A549 (cell line): ENCODE measurements around the gene FAM227B. TPM values are rescaled to one million over a fixed set of nuclear protein-coding genes. Genes with fewer than 3 reads are reported as not detected.

Experiments used
- ATAC-seq, 2 experiments: fragments of 200-7000 bp in 1 of 2; fragments of >200 bp in 1 of 2; cut with Nextera tagmentation in 1 of 2; cut with Tn5 transposase in 1 of 2; 3 replicates each; pipeline versions ENCODE4 v1.8.0 to v1.9.1; 2018 to 2020; ENCODE audit warnings: mild to moderate bottlenecking in 1 of 2, moderate library complexity in 1 of 2
- CTCF ChIA-PET: fragments of 300-600 bp; sonication (Branson Sonifier 250); formaldehyde crosslinking; extraction: SDS; loops from one replicate; lab custom pipeline; 2021; ENCODE audit warnings: antibody characterized with exemption, inconsistent platforms; lab: Yijun Ruan, JAX
- POLR2A ChIA-PET: fragments of 350-600 bp; formaldehyde crosslinking; extraction: SDS; loops from one replicate; lab custom pipeline; 2021; ENCODE audit warnings: antibody characterized with exemption, inconsistent platforms; lab: Yijun Ruan, JAX
- DNase-seq, 2 experiments: peaks; one replicate each; pipeline versions ENCODE4 v3.0.0 to v3.0.0-alpha.2; 2011 to 2016; ENCODE audit warnings: low read depth in 1 of 2, low spot score in 1 of 2
- FAIRE-seq: peaks from 2 replicates; lab custom pipeline; 2011; peaks lifted over from hg19 to GRCh38; lab: Jason Lieb, UNC
- H3K27ac ChIP-seq, 2 experiments: fragments of >200 bp; sonication (Bioruptor Twin); formaldehyde crosslinking; 3 replicates each; pipeline ENCODE4 v1.5.1; 2016 to 2017
- H3K4me1 ChIP-seq: fragments of >200 bp; sonication (Bioruptor Twin); formaldehyde crosslinking; 3 replicates; pipeline ENCODE4 v1.6.1; 2016
- H3K4me2 ChIP-seq: fragments of >200 bp; sonication (Bioruptor Twin); formaldehyde crosslinking; 3 replicates; pipeline ENCODE4 v1.6.1; 2016
- H3K4me3 ChIP-seq: fragments of >200 bp; sonication (Bioruptor Twin); formaldehyde crosslinking; 3 replicates; pipeline ENCODE4 v1.5.1; 2016
- H3K9me3 ChIP-seq: fragments of >200 bp; sonication (Bioruptor Twin); formaldehyde crosslinking; 3 replicates; pipeline ENCODE4 v1.6.1; 2016
- CEBPB ChIP-seq, 2 experiments: fragments of >200 bp in 1 of 2; sonication (Bioruptor Twin) in 1 of 2; formaldehyde crosslinking in 1 of 2; IDR thresholded peaks; 2 replicates each; pipeline ENCODE4 v1.6.1; 2012 to 2016
- CHD4 ChIP-seq: fragments of 200-600 bp; sonication (generic); IDR thresholded peaks from 2 replicates; pipeline ENCODE4 v1.6.1; 2016; ENCODE audit warnings: antibody characterized with exemption, mild to moderate bottlenecking, borderline replicate concordance
- ESRRA ChIP-seq: fragments of 150-350 bp; IDR thresholded peaks from 2 replicates; pipeline ENCODE4 v1.6.1; 2014; ENCODE audit warnings: mild to moderate bottlenecking, low read length, borderline replicate concordance
- FOSL2 ChIP-seq, 2 experiments: fragments of 450-650 bp in 1 of 2; fragments of >200 bp in 1 of 2; sonication (Bioruptor Twin) in 1 of 2; formaldehyde crosslinking; IDR thresholded peaks; 2 replicates each; pipeline versions ENCODE4 v1.5.0 to v1.6.1; 2016 to 2020; ENCODE audit warnings: mild to moderate bottlenecking in 1 of 2, moderate library complexity in 1 of 2
- GATA3 ChIP-seq: IDR thresholded peaks from 2 replicates; pipeline ENCODE4 v1.6.1; 2012; ENCODE audit warnings: borderline replicate concordance
- HEYL ChIP-seq: fragments of 250-450 bp; sonication (Bioruptor Pico); IDR thresholded peaks from 2 replicates; pipeline ENCODE4 v1.8.0; 2021; ENCODE audit warnings: mild to moderate bottlenecking, moderate library complexity
- HOXB13 ChIP-seq: fragments of 250-450 bp; sonication (Bioruptor Pico); IDR thresholded peaks from 2 replicates; pipeline ENCODE4 v1.5.0; 2020; ENCODE audit warnings: low read depth, mild to moderate bottlenecking, moderate library complexity
- JUN ChIP-seq, 2 experiments: fragments of >200 bp; sonication (Bioruptor Twin); formaldehyde crosslinking; IDR thresholded peaks; 2 replicates in 1 of 2; 3 replicates in 1 of 2; pipeline ENCODE4 v1.6.1; 2016 to 2017
- JUNB ChIP-seq: fragments of >200 bp; sonication (Bioruptor Twin); formaldehyde crosslinking; IDR thresholded peaks from 2 replicates; pipeline ENCODE4 v1.6.1; 2016
- KDM1A ChIP-seq: fragments of 200-600 bp; sonication (generic); IDR thresholded peaks from 2 replicates; pipeline ENCODE4 v1.6.1; 2016; ENCODE audit warnings: low read depth, mild to moderate bottlenecking
- MYC ChIP-seq: IDR thresholded peaks from 2 replicates; pipeline ENCODE4 v1.6.1; 2012; ENCODE audit warnings: mild to moderate bottlenecking, inconsistent platforms, low read length, improper control_type of control experiment, borderline replicate concordance
- NPAS2 ChIP-seq: fragments of 250-450 bp; sonication (Bioruptor Pico); IDR thresholded peaks from 2 replicates; pipeline ENCODE4 v1.8.0; 2022; ENCODE audit warnings: mild to moderate bottlenecking, moderate library complexity, borderline replicate concordance
- POLR2AphosphoS2 ChIP-seq: conservative IDR thresholded peaks from 2 replicates; pipeline ENCODE4 v1.6.1; 2012; ENCODE audit warnings: low read length, improper control_type of control experiment, inconsistent platforms
- RCOR1 ChIP-seq: fragments of 150-350 bp; IDR thresholded peaks from 2 replicates; pipeline ENCODE4 v1.6.1; 2014; ENCODE audit warnings: antibody characterized with exemption, low read length, low read depth
- RNF2 ChIP-seq: fragments of 200-600 bp; sonication (generic); IDR thresholded peaks from 2 replicates; pipeline ENCODE4 v1.6.1; 2016; ENCODE audit warnings: low read depth, mild to moderate bottlenecking, antibody characterized with exemption, moderate library complexity, borderline replicate concordance
- SREBF2 ChIP-seq: fragments of 450-650 bp; IDR thresholded peaks from 2 replicates; pipeline ENCODE4 v1.6.1; 2014; ENCODE audit warnings: mild to moderate bottlenecking, moderate library complexity
- TP53 ChIP-seq: fragments of 250-450 bp; sonication (Bioruptor Pico); IDR thresholded peaks from 2 replicates; pipeline ENCODE4 v1.5.0; 2021; ENCODE audit warnings: mild to moderate bottlenecking, moderate library complexity
- ZSCAN20 ChIP-seq: fragments of 250-450 bp; sonication (Bioruptor Pico); IDR thresholded peaks from 2 replicates; pipeline ENCODE4 v1.8.0; 2022; ENCODE audit warnings: mild to moderate bottlenecking, moderate library complexity
- WGBS: methylation state at CpG from one replicate; pipeline ENCODE4 v1.1.6; 2017; ENCODE audit errors: missing lambda C conversion rate; 5-methylcytosine and 5-hydroxymethylcytosine counted together
- polyA plus RNA-seq, 4 experiments: library from polyadenylated mRNA; depleted of rRNA in 3 of 4; stranded (reverse); fragments of >200 nt; fragmentation: RNase III in 1 of 4; extraction: RNeasy Plus Mini Kit Qiagen cat#74134 plus additional on column Dnase treatment in 1 of 4; gene quantifications; 2 replicates in 3 of 4; 3 replicates in 1 of 4; pipeline ENCODE4 v1.2.3, GENCODE V29; 2011 to 2017
- TF ChIP-seq, protein P1 (sequence below): fragments of 200-600 bp; sonication (generic); IDR thresholded peaks from 2 replicates; pipeline ENCODE4 v1.6.1; 2016; ENCODE audit warnings: antibody characterized with exemption, mild to moderate bottlenecking, moderate library complexity
- TF ChIP-seq, protein P2 (sequence below): fragments of >200 bp; sonication (Bioruptor Twin); formaldehyde crosslinking; IDR thresholded peaks from 3 replicates; pipeline ENCODE4 v1.6.1; 2016
- TF ChIP-seq, protein P3 (sequence below): fragments of >200 bp; sonication (Bioruptor Twin); formaldehyde crosslinking; IDR thresholded peaks from 3 replicates; pipeline ENCODE4 v1.5.1; 2016
- TF ChIP-seq, protein P4 (sequence below): fragments of 450-650 bp; IDR thresholded peaks from 2 replicates; pipeline ENCODE4 v1.6.1; 2014; ENCODE audit warnings: antibody characterized with exemption

The FAM227B gene
- polyA plus RNA-seq, 2 of the 4 experiments (the other 2 are of a cell fraction): 1.9 to 3.7 TPM

DNA sequence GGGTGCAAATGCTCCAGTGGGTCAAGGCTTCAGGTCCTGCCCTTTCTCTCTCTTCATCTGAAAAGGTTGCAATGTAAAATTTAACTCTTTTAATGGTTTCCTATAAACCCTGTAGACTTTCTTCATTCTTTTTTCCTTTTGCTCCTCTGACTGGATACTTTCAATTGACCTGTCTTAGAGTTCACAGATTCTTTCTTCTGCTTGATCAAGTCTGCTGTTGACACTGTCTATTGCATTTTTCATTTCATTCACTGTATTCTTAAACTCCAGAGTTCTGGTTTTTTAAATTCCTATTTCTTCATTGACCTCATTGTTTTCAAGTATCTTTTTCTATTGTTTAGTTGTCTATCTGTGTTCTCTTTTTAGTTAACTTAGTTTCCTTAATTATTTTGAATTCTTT is 82.1 kb downstream of the FAM227B start (continued):
- TF ChIP-seq, protein P1, sequence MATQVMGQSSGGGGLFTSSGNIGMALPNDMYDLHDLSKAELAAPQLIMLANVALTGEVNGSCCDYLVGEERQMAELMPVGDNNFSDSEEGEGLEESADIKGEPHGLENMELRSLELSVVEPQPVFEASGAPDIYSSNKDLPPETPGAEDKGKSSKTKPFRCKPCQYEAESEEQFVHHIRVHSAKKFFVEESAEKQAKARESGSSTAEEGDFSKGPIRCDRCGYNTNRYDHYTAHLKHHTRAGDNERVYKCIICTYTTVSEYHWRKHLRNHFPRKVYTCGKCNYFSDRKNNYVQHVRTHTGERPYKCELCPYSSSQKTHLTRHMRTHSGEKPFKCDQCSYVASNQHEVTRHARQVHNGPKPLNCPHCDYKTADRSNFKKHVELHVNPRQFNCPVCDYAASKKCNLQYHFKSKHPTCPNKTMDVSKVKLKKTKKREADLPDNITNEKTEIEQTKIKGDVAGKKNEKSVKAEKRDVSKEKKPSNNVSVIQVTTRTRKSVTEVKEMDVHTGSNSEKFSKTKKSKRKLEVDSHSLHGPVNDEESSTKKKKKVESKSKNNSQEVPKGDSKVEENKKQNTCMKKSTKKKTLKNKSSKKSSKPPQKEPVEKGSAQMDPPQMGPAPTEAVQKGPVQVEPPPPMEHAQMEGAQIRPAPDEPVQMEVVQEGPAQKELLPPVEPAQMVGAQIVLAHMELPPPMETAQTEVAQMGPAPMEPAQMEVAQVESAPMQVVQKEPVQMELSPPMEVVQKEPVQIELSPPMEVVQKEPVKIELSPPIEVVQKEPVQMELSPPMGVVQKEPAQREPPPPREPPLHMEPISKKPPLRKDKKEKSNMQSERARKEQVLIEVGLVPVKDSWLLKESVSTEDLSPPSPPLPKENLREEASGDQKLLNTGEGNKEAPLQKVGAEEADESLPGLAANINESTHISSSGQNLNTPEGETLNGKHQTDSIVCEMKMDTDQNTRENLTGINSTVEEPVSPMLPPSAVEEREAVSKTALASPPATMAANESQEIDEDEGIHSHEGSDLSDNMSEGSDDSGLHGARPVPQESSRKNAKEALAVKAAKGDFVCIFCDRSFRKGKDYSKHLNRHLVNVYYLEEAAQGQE: no peak
- TF ChIP-seq ZSCAN20 (CRISPR knock-in tag): no peak
- TF ChIP-seq CEBPB (IDR thresholded peaks at IDR 0.05): no peak
- no peak for TF ChIP-seq POLR2AphosphoS2
- no peak for TF ChIP-seq RCOR1
- TF ChIP-seq, protein P2, sequence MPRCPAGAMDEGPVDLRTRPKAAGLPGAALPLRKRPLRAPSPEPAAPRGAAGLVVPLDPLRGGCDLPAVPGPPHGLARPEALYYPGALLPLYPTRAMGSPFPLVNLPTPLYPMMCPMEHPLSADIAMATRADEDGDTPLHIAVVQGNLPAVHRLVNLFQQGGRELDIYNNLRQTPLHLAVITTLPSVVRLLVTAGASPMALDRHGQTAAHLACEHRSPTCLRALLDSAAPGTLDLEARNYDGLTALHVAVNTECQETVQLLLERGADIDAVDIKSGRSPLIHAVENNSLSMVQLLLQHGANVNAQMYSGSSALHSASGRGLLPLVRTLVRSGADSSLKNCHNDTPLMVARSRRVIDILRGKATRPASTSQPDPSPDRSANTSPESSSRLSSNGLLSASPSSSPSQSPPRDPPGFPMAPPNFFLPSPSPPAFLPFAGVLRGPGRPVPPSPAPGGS: no peak

DNA sequence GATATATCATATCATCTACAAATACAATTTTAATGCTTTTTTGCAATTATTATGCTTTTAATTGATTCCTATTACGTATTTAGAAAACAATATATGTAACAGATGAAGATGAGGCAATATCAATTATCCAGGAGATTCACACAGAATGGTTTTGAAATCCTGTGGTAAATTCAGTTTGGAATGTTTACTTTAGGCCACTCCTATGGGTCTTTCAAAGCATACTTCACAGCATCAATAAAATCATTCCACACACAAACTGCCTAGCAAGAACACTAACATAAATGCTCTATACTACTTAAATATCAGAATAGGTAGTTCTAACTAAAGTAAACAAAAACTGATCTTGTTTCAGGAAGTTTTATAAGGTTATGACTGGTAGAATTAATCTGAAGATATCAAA is 90.5 kb downstream of the FAM227B start:
- Histone ChIP-seq H3K4me2 (0 out of 3 replicates have a peak overlapping the region, but pooled peaks have one; percentile 14), H3K9me3 (no peaks in the 10 kb centered on the region), H3K4me3 (no peak overlapping the region), H3K4me1 (no peaks in the 10 kb centered on the region), H3K27ac (no peak overlapping the region)
- peak in 1 of 2 experiments; percentile 36 for DNase-seq
- no peak for ATAC-seq
- TF ChIP-seq KDM1A: no peak
- no peak for TF ChIP-seq JUNB
- no peak for TF ChIP-seq HOXB13 (CRISPR knock-in tag)
- no peak for TF ChIP-seq JUN (IDR thresholded peaks at IDR 0.05)
- TF ChIP-seq HEYL (CRISPR knock-in tag): no peak
- TF ChIP-seq ESRRA: no peak
- no peak for TF ChIP-seq POLR2AphosphoS2
- no peak for TF ChIP-seq NPAS2 (CRISPR knock-in tag)
- no peak for TF ChIP-seq SREBF2
- no peak for TF ChIP-seq TP53
- no peak for TF ChIP-seq MYC
- no peak for TF ChIP-seq GATA3
- TF ChIP-seq, protein P3, sequence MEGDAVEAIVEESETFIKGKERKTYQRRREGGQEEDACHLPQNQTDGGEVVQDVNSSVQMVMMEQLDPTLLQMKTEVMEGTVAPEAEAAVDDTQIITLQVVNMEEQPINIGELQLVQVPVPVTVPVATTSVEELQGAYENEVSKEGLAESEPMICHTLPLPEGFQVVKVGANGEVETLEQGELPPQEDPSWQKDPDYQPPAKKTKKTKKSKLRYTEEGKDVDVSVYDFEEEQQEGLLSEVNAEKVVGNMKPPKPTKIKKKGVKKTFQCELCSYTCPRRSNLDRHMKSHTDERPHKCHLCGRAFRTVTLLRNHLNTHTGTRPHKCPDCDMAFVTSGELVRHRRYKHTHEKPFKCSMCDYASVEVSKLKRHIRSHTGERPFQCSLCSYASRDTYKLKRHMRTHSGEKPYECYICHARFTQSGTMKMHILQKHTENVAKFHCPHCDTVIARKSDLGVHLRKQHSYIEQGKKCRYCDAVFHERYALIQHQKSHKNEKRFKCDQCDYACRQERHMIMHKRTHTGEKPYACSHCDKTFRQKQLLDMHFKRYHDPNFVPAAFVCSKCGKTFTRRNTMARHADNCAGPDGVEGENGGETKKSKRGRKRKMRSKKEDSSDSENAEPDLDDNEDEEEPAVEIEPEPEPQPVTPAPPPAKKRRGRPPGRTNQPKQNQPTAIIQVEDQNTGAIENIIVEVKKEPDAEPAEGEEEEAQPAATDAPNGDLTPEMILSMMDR: no peak
- no peak for TF ChIP-seq CHD4
- no peak for TF ChIP-seq RNF2
- TF ChIP-seq, protein P4, sequence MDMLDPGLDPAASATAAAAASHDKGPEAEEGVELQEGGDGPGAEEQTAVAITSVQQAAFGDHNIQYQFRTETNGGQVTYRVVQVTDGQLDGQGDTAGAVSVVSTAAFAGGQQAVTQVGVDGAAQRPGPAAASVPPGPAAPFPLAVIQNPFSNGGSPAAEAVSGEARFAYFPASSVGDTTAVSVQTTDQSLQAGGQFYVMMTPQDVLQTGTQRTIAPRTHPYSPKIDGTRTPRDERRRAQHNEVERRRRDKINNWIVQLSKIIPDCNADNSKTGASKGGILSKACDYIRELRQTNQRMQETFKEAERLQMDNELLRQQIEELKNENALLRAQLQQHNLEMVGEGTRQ: no peak
- TF ChIP-seq FOSL2 (IDR thresholded peaks at IDR 0.05): no peak
- TF ChIP-seq FOSL2 (CRISPR knock-in tag; IDR thresholded peaks at IDR 0.05): no peak
- POLR2A ChIA-PET: no interaction called here
- FAIRE-seq: no peak
- CTCF ChIA-PET: no interaction called here
- WGBS: 10% methylated on average over 1 of the region's 1 CpG
